DMS 273 (cell line): ENCODE measurements around the gene ALOXE3.

Experiments used
- DNase-seq: peaks from one replicate; lab custom pipeline; 2025; ENCODE audit not compliant: unreplicated experiment; lab: John Stamatoyannopoulos, UW

The ALOXE3 gene

GRCh38 chr17:8055851-8056231 lies 62.5 kb downstream of the ALOXE3 start:
- DNase-seq: no peak

GRCh38 chr17:8053600-8053999 lies 64.7 kb downstream of the ALOXE3 start:
- DNase-seq: no peak

- no peak for DNase-seq
These were observed 65.8 kb downstream of the ALOXE3 start for GRCh38 chr17:8052256-8053252.

GRCh38 chr17:8051831-8052230 lies 66.5 kb downstream of the ALOXE3 start:
- no peak for DNase-seq

- no peak for DNase-seq
These were observed 69.6 kb downstream of the ALOXE3 start for GRCh38 chr17:8048736-8049135.

GRCh38 chr17:8048236-8048635 lies 70.1 kb downstream of the ALOXE3 start:
- DNase-seq: no peak

- no peak for DNase-seq
These were observed 70.6 kb downstream of the ALOXE3 start for GRCh38 chr17:8047769-8048110.

- DNase-seq: no peak
These were observed 71.2 kb downstream of the ALOXE3 start for GRCh38 chr17:8046929-8047768.

- DNase-seq: no peak
These were observed 71.9 kb downstream of the ALOXE3 start for GRCh38 chr17:8046306-8046928.
